Kidney (tissue), 14 donors: Measurements from ENCODE around the gene UTS2. TPM values are rescaled to one million over a fixed set of nuclear protein-coding genes. Genes with fewer than 3 reads are reported as not detected.
A peak's percentile ranks its signal among the peaks of the same experiment; 100 is the strongest.

Experiments used
- DNase-seq, 5 donors: peaks; one replicate each; pipeline ENCODE4 v3.0.0-alpha.2; 2013 to 2020
- FAIRE-seq: peaks from 2 replicates; lab custom pipeline; 2012; peaks lifted over from hg19 to GRCh38; lab: Jason Lieb, UNC
- H3K27ac ChIP-seq, 2 donors: one replicate each; pipeline ENCODE4 v1.7.0; 2013; ENCODE audit warnings: low read depth in 2 of 2, low read length in 2 of 2, inconsistent platforms in 1 of 2
- H3K27me3 ChIP-seq: one replicate; pipeline ENCODE4 v1.7.1; 2013; ENCODE audit warnings: low read length, inconsistent platforms; ENCODE audit not compliant: control insufficient read depth, insufficient read depth
- H3K36me3 ChIP-seq, 3 donors: one replicate each; pipeline versions ENCODE4 v1.7.0 to v1.7.1; 2013; ENCODE audit warnings: low read length in 3 of 3, control low read depth in 1 of 3, inconsistent platforms in 1 of 3; ENCODE audit not compliant: insufficient read depth in 3 of 3, control insufficient read depth in 2 of 3
- H3K4me1 ChIP-seq, 3 donors: one replicate each; pipeline versions ENCODE4 v1.7.0 to v1.7.1; 2013; ENCODE audit warnings: low read length in 3 of 3, inconsistent platforms in 1 of 3, low read depth in 1 of 3; ENCODE audit not compliant: control insufficient read depth in 2 of 3, insufficient read depth in 2 of 3
- H3K4me3 ChIP-seq, 3 donors: one replicate each; pipeline versions ENCODE4 v1.7.0 to v1.8.1; 2013; ENCODE audit warnings: low read length in 3 of 3, control low read depth in 1 of 3, inconsistent platforms in 1 of 3
- H3K9ac ChIP-seq, 3 donors: one replicate each; pipeline versions ENCODE4 v1.7.0 to v1.7.1; 2013; ENCODE audit warnings: low read length in 3 of 3, control low read depth in 1 of 3, inconsistent platforms in 1 of 3
- H3K9me3 ChIP-seq, 3 donors: one replicate each; pipeline versions ENCODE4 v1.7.0 to v1.7.1; 2013; ENCODE audit warnings: low read length in 3 of 3, control low read depth in 1 of 3, inconsistent platforms in 1 of 3; ENCODE audit not compliant: control insufficient read depth in 2 of 3, insufficient read depth in 1 of 3
- CTCF ChIP-seq: IDR thresholded peaks from 3 replicates; pipeline ENCODE4 v1.5.1; 2012; ENCODE audit warnings: mild to moderate bottlenecking, moderate library complexity, borderline replicate concordance; ENCODE audit not compliant: insufficient read depth; ENCODE audit errors: extremely low read depth
- intact Hi-C: fragments of 100-400 bp; cut with DNase I; formaldehyde crosslinking; loops from one replicate; pipeline ENCODE4 v1.11.1; 2022
- polyA plus RNA-seq: library from polyadenylated mRNA; stranded (reverse); fragments of 350-450 nt; fragmentation: Illumina TruSeq; extraction: RNeasy Lipid Tissue Mini Kit (QIAGEN cat#74804); gene quantifications from one replicate; pipeline ENCODE4 v1.2.3, GENCODE V29; 2014; ENCODE audit warnings: low read depth, low replicate concordance; ENCODE audit not compliant: insufficient read depth
- total RNA-seq: library from RNA; stranded (reverse); fragmentation: NEBNext Ultra II Directional; extraction: Animal tissue kit (Norgen Biotek cat#: 25700); gene quantifications from one replicate; pipeline ENCODE4 v1.2.1, GENCODE V29; 2021
- donor health status: control.
- donor health status: control.
- donor health status: control.
- donor health status: control.
- donor health status: control.
- donor health status: DM: yes; HTN: yes; CAD: no.
- donor health status: Normal renal cell carcinoma (clear cell type).

Gene UTS2
- total and polyA plus RNA-seq, 2 donors from 2014 or later = 0.72 TPM; not detected in 1

- H3K36me3 ChIP-seq = no peaks in the 10 kb centered on the region
- no peak for TF ChIP-seq CTCF
- DNase-seq (peak in 1 of 5 donors; percentile 7), FAIRE-seq (no peak)
- intact Hi-C loops = no loop called here
- no peaks in the 10 kb centered on the region for H3K9me3 ChIP-seq
- H3K9ac ChIP-seq = no peak overlapping the region
- no peaks in the 10 kb centered on the region for H3K27me3 ChIP-seq
- no peaks in the 10 kb centered on the region for H3K4me1 ChIP-seq
- no peak overlapping the region for H3K27ac ChIP-seq
- H3K4me3 ChIP-seq = no peak overlapping the region
Measured at GRCh38 chr1:7888248-7889081, 35.6 kb upstream of the UTS2 start.

- no peaks in the 10 kb centered on the region for H3K36me3 ChIP-seq
- no peak for TF ChIP-seq CTCF
- no peak overlapping the region for H3K27ac ChIP-seq
- H3K4me1 ChIP-seq = no peaks in the 10 kb centered on the region
- FAIRE-seq (no peak), DNase-seq (no peak)
- no peak overlapping the region for H3K4me3 ChIP-seq
- no peaks in the 10 kb centered on the region for H3K9me3 ChIP-seq
- H3K27me3 ChIP-seq = no peaks in the 10 kb centered on the region
- intact Hi-C loops = no loop called here
- H3K9ac ChIP-seq = no peak overlapping the region
Measured at GRCh38 chr1:7886405-7886745, 33.5 kb upstream of the UTS2 start.

- no peaks in the 10 kb centered on the region for H3K4me1 ChIP-seq
- no peaks in the 10 kb centered on the region for H3K9me3 ChIP-seq
- FAIRE-seq = no peak
- H3K27ac ChIP-seq = no peak overlapping the region
- H3K9ac ChIP-seq = no peak overlapping the region
- H3K36me3 ChIP-seq = no peaks in the 10 kb centered on the region
- intact Hi-C loops = no loop called here
- H3K4me3 ChIP-seq = no peak overlapping the region
- TF ChIP-seq CTCF = no peak
- no peaks in the 10 kb centered on the region for H3K27me3 ChIP-seq
- peak in 4 of 5 donors; percentile 20 to 84 (median 43) for DNase-seq
Measured at GRCh38 chr1:7885513-7886404, 32.9 kb upstream of the UTS2 start.
